Anterior cingulate cortex (tissue), 58 donors: ENCODE results near the gene TRAF2.
A peak's percentile ranks its signal among the peaks of the same experiment; 100 is the strongest.
"Not testable (repeated sequence)": the region's sequence is repeated elsewhere in the genome, so short reads cannot be mapped to it uniquely, and the experiment has no call there.

Experiments
- DNase-seq, 58 donors: peaks; one replicate each; lab custom pipeline; 2025; lab: John Stamatoyannopoulos, UW

The TRAF2 gene

DNA sequence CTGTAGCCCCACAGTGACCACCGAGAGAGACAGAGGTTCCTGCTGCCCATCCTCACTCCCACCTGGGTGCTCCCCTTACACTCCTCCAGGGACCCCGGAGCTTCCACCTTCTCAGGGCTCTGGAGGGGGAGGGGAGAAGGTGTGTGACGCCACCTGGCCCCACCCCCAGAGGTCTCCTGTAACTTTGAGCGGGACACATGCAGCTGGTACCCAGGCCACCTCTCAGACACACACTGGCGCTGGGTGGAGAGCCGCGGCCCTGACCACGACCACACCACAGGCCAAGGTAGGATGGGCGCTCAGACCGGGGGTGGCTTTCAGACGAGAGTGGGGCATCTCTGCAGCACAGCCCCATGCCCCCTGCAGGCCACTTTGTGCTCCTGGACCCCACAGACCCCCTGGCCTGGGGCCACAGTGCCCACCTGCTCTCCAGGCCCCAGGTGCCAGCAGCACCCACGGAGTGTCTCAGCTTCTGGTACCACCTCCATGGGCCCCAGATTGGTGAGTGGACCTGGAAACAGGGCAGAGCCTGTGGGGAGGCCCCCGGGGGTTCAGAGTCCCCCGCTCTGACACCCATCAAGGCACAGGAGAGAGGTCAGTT lies 29.7 kb upstream of the TRAF2 start:
- no peak for DNase-seq

DNA sequence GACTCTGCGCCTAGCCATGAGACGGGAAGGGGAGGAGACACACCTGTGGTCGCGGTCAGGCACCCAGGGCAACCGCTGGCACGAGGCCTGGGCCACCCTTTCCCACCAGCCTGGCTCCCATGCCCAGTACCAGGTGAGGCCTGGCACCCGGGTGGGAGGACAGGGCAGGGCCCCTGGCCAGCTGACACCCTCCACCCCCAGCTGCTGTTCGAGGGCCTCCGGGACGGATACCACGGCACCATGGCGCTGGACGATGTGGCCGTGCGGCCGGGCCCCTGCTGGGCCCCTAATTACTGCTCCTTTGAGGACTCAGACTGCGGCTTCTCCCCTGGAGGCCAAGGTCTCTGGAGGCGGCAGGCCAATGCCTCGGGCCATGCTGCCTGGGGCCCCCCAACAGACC lies 29.1 kb upstream of the TRAF2 start:
- DNase-seq, result no peak

- no peak for DNase-seq
Observed at GRCh38 chr9:136857581-136858412, 28.5 kb upstream of the TRAF2 start.

- no peak for DNase-seq
Observed at GRCh38 chr9:136858452-136858843, 27.9 kb upstream of the TRAF2 start.

DNA sequence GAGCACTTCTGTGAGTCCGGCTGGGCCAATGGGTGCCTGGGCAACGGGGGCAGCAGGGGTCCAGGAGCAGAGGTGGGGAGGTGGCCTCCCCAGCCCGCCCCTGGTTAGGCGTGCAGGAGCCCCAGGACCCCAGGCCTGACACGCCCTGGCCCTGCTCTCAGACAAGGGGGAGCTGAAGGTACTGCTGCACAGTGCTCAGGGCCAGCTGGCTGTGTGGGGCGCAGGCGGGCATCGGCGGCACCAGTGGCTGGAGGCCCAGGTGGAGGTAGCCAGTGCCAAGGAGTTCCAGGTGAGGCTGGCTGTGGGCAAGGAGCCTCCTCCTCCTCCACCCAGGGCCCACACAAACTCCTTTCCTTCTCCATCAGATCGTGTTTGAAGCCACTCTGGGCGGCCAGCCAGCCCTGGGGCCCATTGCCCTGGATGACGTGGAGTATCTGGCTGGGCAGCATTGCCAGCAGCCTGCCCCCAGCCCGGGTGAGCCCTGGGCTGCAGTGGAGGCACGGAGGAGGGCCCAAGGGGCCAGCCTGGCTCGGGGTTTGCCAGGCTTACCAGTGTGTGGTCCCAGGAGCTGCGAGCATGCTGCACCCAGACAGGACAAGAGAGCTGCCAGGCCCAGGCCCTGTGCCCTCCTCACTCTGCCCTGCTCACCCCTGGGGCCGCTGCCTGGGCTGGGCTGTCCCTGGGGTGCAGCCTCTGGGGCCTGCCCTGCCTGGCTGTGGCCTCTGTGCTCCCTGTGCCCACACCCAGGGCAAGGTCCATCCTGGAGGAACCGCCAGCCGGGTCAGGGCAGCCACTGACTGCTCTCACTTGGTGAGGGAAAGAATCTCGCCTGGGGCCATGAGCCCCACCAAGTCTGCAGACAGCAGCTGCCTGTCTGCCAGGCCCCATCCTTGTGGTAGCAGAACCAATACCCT lies 27.2 kb upstream of the TRAF2 start:
- DNase-seq, result peak in 47 of 58 donors; percentile 14 to 80 (median 55)

GRCh38 chr9:136860529-136860928 lies 25.8 kb upstream of the TRAF2 start:
- no peak for DNase-seq

DNA sequence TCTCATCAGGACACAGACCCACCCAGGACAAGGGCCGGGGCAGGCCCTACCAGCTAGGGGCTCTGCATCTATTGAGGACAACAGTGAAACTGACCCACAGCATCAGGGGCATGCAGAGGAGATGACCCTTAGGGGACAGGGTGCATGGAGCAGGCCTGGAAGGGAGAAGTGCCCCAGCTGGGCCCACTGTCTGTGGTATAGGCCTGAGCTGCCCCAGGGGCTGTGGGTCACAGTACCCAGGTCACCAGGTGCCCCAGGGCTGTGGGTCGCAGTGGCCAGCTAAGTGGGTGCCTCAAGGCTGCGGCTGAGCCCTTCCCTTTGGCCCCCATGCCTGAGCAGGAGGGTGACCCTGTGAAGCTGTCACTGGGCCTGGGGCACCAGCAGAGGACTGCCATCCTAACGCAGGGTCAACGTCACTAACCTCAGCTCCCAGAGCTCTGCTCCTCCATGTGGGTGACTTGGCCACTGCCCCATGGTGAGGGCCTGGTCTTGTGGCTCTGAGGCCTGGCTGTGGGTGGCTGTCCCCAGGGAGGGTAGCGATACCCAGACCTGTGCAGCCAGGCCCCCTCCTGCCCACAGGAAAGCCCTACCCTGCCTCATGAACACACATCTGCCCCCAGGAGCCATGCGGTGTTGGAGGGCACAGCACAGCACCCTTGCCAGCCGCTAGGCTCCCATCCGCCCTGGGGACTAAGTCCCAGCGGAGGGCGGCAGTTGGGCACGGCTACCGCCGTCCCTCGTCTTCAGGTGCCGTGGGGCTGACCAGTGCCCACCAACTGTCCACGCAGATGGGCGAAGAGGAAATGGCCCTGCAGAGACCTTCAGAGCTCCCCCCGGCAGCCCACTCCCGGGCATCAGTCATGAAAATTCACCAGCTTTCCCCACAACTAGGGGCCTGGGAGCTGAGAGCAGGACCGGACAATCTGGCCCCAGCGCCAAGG lies 25.1 kb upstream of the TRAF2 start:
- no peak for DNase-seq

GRCh38 chr9:136861874-136862457 lies 24.4 kb upstream of the TRAF2 start:
- no peak for DNase-seq

- no peak for DNase-seq
Observed at GRCh38 chr9:136862849-136863622, 23.3 kb upstream of the TRAF2 start.

GRCh38 chr9:136863623-136864273 lies 22.6 kb upstream of the TRAF2 start:
- no peak for DNase-seq

GRCh38 chr9:136865041-136865767 lies 21.1 kb upstream of the TRAF2 start:
- DNase-seq, result no peak

DNA sequence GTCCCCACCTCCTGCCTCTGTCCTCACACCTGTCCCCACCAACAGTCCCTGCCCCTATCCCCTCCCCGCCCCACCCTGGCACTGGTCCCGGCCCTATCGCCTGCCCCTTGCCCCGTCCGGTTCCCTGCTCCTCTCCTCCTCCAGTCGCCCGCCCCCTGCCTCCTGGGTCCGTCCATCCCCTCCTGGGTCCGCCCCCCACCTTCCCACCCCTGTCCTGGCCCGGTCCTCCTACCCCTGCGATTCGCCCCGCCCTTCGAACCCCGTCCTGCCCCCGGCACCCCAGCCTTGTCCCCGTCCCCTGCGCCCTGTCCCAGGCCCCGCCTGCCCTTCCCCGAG lies 20.6 kb upstream of the TRAF2 start:
- DNase-seq, result no peak

GRCh38 chr9:136866898-136867421 lies 19.4 kb upstream of the TRAF2 start:
- DNase-seq, result not testable (repeated sequence)

DNA sequence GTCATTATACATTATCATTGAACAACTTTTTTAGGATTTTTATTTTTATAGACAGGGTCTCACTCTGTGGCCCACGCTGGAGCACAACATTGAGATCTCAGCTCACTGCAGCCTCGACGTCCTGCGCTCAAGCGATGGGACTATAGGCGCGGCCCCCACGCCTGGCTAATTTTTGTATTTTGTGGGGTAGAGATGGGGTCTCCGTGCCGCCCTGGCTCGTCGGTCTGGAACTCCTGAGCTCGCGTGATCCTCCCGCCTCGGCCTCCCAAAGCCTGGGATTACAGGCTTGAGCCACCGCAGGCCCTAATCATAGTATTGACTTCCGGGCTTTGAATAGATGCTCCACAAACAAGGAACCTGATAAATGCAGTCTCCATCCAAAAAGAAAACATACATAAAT lies 18.8 kb upstream of the TRAF2 start:
- no peak for DNase-seq

DNA sequence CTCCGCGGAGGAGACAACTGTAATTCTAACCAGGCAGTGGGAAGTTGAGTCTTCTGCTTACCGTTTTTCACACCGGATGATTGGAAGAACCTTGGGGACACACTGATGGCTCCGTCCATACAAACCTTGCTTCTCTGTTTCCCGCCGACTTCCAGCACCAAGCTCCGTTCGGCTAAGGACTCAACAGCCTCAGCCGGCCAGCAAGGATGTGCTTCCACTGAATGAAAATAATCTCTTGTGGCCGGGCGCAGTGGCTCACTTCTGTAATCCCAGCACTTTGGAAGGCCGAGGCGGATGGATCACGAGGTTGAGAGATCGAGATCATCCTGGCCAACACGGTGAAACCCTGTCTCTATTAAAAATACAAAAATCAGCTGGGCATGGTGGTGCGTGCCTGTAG lies 18.4 kb upstream of the TRAF2 start:
- no peak for DNase-seq

DNA sequence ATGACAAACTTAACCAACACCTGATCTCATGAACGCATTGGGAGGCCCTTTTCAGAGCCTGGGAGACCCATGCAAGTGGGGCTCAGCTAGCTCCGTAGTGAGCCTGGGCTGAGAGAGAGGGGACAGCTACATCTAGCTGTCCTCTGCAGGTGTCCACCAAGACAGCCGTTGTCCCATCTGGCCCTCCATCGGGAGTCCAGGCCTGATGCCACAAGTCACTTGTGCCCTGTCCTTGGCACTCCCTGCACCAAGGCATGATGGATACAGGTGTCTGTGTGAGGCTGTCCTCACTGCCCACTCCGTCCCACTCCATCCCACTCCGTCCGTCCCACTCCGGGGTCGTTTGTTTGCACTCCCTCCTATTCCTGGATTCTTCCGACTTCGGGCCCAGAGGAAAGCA lies 17.7 kb upstream of the TRAF2 start:
- DNase-seq, result no peak

DNA sequence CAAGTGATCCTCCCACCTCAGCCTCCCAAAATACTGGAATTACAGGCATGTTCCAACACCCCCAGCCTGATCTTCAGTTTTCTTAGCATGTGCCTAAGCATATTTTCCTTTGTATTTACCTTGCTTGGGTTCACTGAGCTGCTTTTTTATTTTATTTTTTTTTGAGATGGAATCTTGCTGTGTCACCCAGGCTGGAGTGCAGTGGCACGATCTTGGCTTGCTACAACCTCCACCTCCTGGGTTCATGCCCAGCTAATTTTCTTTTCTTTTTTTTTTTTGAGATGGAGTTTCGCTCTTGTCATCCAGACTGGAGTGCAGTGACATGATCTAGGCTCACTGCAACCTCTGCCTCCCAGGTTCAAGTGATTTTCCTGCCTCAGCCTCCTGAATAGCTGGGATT lies 16.7 kb upstream of the TRAF2 start:
- DNase-seq, result not testable (repeated sequence)

GRCh38 chr9:136875155-136875554 lies 11.2 kb upstream of the TRAF2 start:
- DNase-seq, result no peak
